Upper lobe of left lung (tissue), 4 donors: Measurements from ENCODE around the gene KRT75.

Source experiments
- CTCF ChIP-seq, 6 experiments: fragments of 450-650 bp in 4 of 6; fragments of 200-600 bp in 2 of 6; sonication (generic) in 2 of 6; IDR thresholded peaks; one replicate each; pipeline ENCODE4 v1.5.1; 2016 to 2019; ENCODE audit warnings: antibody characterized with exemption in 6 of 6
- POLR2A ChIP-seq, 4 donors: fragments of 450-650 bp; IDR thresholded peaks; one replicate each; pipeline ENCODE4 v1.5.1; 2016 to 2017; ENCODE audit warnings: antibody characterized with exemption in 4 of 4, mild to moderate bottlenecking in 2 of 4

- TF ChIP-seq CTCF (IDR thresholded peaks at IDR 0.05): no peak
- TF ChIP-seq POLR2A (IDR thresholded peaks at IDR 0.05): no peak
These were observed 3.3 kb upstream of the KRT75 start for GRCh38 chr12:52437508-52437907.
